CD8-positive, alpha-beta memory T cell (primary cell): ENCODE results near the gene ZNF575. TPM values are rescaled to one million over a fixed set of nuclear protein-coding genes. Genes with fewer than 3 reads are reported as not detected.
"Not testable (repeated sequence)": the region's sequence is repeated elsewhere in the genome, so short reads cannot be mapped to it uniquely, and the experiment has no call there.

Source experiments
- CTCF ChIA-PET: fragments of 350-600 bp; sonication (Branson Sonifier 250); formaldehyde crosslinking; loops from one replicate; lab custom pipeline; 2021; ENCODE audit warnings: antibody characterized with exemption; lab: Charles Lee
- POLR2A ChIA-PET: fragments of 350-600 bp; sonication (Branson Sonifier 250); formaldehyde crosslinking; loops from one replicate; lab custom pipeline; 2021; ENCODE audit warnings: antibody characterized with exemption; lab: Charles Lee
- DNase-seq, 5 donors: peaks; one replicate each; pipeline versions ENCODE4 v3.0.0 to v3.0.0-alpha.2; 2020 to 2022; ENCODE audit warnings: mixed read lengths in 1 of 5
- H3K27ac ChIP-seq: one replicate; pipeline ENCODE4 v1.7.0; 2013; ENCODE audit warnings: low read depth, mild to moderate bottlenecking, low read length, moderate library complexity
- H3K27me3 ChIP-seq: 2 replicates; pipeline ENCODE4 v1.7.0; 2013; ENCODE audit warnings: low read length, mild to moderate bottlenecking; ENCODE audit not compliant: insufficient read depth, poor library complexity, severe bottlenecking
- H3K36me3 ChIP-seq: 2 replicates; pipeline ENCODE4 v1.7.0; 2013; ENCODE audit warnings: mild to moderate bottlenecking, low read length, moderate library complexity; ENCODE audit not compliant: insufficient read depth
- H3K4me1 ChIP-seq: 2 replicates; pipeline ENCODE4 v1.7.0; 2013; ENCODE audit warnings: mild to moderate bottlenecking, low read length, moderate library complexity; ENCODE audit not compliant: insufficient read depth
- H3K4me3 ChIP-seq: 2 replicates; pipeline ENCODE4 v1.7.0; 2013; ENCODE audit warnings: mild to moderate bottlenecking, low read length
- H3K9me3 ChIP-seq: 2 replicates; pipeline ENCODE4 v1.7.0; 2013; ENCODE audit warnings: mild to moderate bottlenecking, low read length
- H3K27ac Mint-ChIP-seq, 8 donors: one replicate each; pipeline ENCODE4 v1.8.0; 2020 to 2021; ENCODE audit warnings: mixed read lengths in 8 of 8, mild to moderate bottlenecking in 6 of 8, inconsistent platforms in 3 of 8, moderate library complexity in 3 of 8
- H3K27me3 Mint-ChIP-seq, 2 donors: one replicate each; pipeline ENCODE4 v1.8.0; 2020 to 2021; ENCODE audit warnings: mixed read lengths in 2 of 2, mild to moderate bottlenecking in 1 of 2, moderate library complexity in 1 of 2
- H3K36me3 Mint-ChIP-seq, 3 donors: one replicate each; pipeline ENCODE4 v1.8.0; 2020 to 2021; ENCODE audit warnings: mixed read lengths in 3 of 3, inconsistent platforms in 1 of 3, mild to moderate bottlenecking in 1 of 3
- H3K4me1 Mint-ChIP-seq, 3 donors: one replicate each; pipeline ENCODE4 v1.8.0; 2020 to 2021; ENCODE audit warnings: mixed read lengths in 3 of 3, inconsistent platforms in 1 of 3, mild to moderate bottlenecking in 1 of 3
- H3K4me3 Mint-ChIP-seq, 7 donors: one replicate each; pipeline ENCODE4 v1.8.0; 2020 to 2021; ENCODE audit warnings: mixed read lengths in 7 of 7, mild to moderate bottlenecking in 6 of 7, moderate library complexity in 4 of 7, inconsistent platforms in 2 of 7
- H3K9me3 Mint-ChIP-seq, 5 donors: one replicate each; pipeline ENCODE4 v1.8.0; 2020 to 2022; ENCODE audit warnings: mixed read lengths in 5 of 5, mild to moderate bottlenecking in 3 of 5, moderate library complexity in 2 of 5, inconsistent platforms in 1 of 5
- polyA plus RNA-seq: library from polyadenylated mRNA; unstranded; fragments of 300-500 nt; fragmentation: Illumina TruSeq; gene quantifications from one replicate; pipeline ENCODE4 v1.2.3, GENCODE V29; 2021
- total RNA-seq, 2 experiments: library from RNA; stranded (reverse); gene quantifications; one replicate each; pipeline ENCODE4 v1.2.3, GENCODE V29; 2021

Gene ZNF575
- total and polyA plus RNA-seq, 3 experiments from 2014 or later: 2.1 to 2.6 (median 2.3) TPM

DNA sequence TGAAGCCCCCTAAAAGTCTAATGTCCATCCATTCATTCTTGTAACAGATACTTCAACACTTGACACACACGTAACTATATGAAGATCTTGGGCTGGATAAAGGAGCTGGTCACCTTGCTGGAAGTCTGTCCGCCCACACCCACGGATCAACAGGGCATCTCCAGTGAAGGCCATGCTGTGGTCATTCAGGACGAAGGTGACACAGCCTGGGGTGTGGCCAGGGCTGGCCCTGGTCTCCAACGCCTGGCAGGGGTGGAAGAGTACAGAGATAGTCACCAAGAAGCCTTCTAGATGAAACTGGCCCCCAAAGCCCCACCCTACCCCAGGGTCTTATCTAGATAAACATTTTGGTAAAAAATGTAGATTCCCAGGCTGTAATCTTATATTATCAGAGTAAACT, 21.7 kb upstream of the ZNF575 start:
- H3K4me1 Mint-ChIP-seq: no peaks in the 10 kb centered on the region
- H3K27ac ChIP-seq: no peak overlapping the region
- H3K27ac Mint-ChIP-seq: no peak overlapping the region
- no peaks in the 10 kb centered on the region for H3K4me1 ChIP-seq
- peaks cover 0 to 40% (median 8%) of the 10 kb centered on the region in 3 donors for H3K36me3 Mint-ChIP-seq
- peak overlapping the region in 1 of 7 donors; percentile 50 for H3K4me3 Mint-ChIP-seq
- H3K9me3 ChIP-seq: no peaks in the 10 kb centered on the region
- CTCF ChIA-PET: no interaction called here
- POLR2A ChIA-PET: no interaction called here
- H3K36me3 ChIP-seq: peaks cover 22% of the 10 kb centered on the region
- no peaks in the 10 kb centered on the region for H3K9me3 Mint-ChIP-seq
- H3K27me3 Mint-ChIP-seq: no peaks in the 10 kb centered on the region
- H3K27me3 ChIP-seq: no peaks in the 10 kb centered on the region
- no peak for DNase-seq
- H3K4me3 ChIP-seq: no peak overlapping the region

DNA sequence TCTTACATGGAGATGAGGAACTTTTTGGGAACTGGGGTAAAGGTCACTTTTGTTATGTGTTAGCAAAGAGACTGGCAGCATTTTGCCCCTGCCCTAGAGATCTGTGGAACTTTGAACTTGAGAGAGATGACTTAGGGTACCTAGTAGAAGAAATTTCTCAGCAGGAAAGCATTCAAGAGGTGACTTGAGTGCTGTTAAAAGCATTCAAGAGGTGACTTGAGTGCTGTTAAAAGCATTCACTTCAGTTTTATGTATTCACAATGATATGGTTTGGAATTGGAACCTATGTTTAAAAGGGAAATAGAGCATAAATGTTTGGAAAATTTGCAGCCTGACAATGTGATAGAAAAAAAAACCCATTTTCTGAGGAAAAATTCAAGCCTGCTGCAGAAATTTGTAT, 20.6 kb upstream of the ZNF575 start:
- H3K4me1 Mint-ChIP-seq, H3K4me1 ChIP-seq, H3K9me3 Mint-ChIP-seq, H3K27me3 Mint-ChIP-seq, H3K27me3 ChIP-seq, H3K4me3 ChIP-seq, H3K9me3 ChIP-seq, H3K27ac ChIP-seq, H3K4me3 Mint-ChIP-seq, POLR2A ChIA-PET, DNase-seq: not testable (repeated sequence)
- Mint-ChIP-seq H3K27ac (peak overlapping the region in 1 of 8 donors; percentile 51), H3K36me3 (peaks cover 0 to 43% (median 8%) of the 10 kb centered on the region in 3 donors)
- peaks cover 22% of the 10 kb centered on the region for H3K36me3 ChIP-seq
- CTCF ChIA-PET: interaction anchor here (1.7 kb wide), 1 partner anchor 83 kb away, joined by 4 read pairs; the partner anchor contains the start of gene IRGQ

DNA sequence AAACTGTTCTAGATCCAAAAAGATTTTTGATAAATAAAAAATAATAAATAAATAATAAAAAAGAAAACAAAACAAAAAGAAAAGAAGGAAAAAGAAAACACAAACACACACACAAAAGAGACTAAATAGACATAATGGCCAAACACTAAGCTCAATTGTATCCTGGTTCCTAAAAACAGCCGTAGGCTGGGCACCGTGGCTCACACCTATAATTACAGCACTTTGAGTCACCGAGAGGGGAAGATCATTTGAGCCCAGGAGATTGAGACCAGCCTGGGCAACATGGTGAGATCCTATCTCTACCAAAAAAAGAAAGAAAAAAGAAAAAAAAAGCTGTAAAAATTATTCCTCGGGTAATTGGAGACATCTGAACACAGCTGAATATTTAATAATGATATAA, 14.9 kb upstream of the ZNF575 start:
- no peak overlapping the region for H3K4me3 ChIP-seq
- no peaks in the 10 kb centered on the region for H3K9me3 Mint-ChIP-seq
- H3K4me1 Mint-ChIP-seq: peaks cover 7 to 13% (median 11%) of the 10 kb centered on the region in 3 donors
- H3K27ac Mint-ChIP-seq: no peak overlapping the region
- H3K9me3 ChIP-seq: no peaks in the 10 kb centered on the region
- no peaks in the 10 kb centered on the region for H3K27me3 Mint-ChIP-seq
- no peak overlapping the region for H3K27ac ChIP-seq
- no peak for DNase-seq
- no peaks in the 10 kb centered on the region for H3K36me3 ChIP-seq
- H3K27me3 ChIP-seq: no peaks in the 10 kb centered on the region
- no peaks in the 10 kb centered on the region for H3K4me1 ChIP-seq
- H3K36me3 Mint-ChIP-seq: peaks cover 0 to 21% (median 6%) of the 10 kb centered on the region in 3 donors
- ChIA-PET CTCF (interaction anchor here (0.7 to 12.3 kb wide), 6 partner anchors 15 to 93 kb away, joined by 3 to 316 read pairs (median 10); partner anchors contain the start of gene ZNF575), POLR2A (interaction anchor here (0.6 kb wide), 1 partner anchor 14 kb away, joined by 4 read pairs; the partner anchor contains the start of gene PHLDB3)
- H3K4me3 Mint-ChIP-seq: no peak overlapping the region

DNA sequence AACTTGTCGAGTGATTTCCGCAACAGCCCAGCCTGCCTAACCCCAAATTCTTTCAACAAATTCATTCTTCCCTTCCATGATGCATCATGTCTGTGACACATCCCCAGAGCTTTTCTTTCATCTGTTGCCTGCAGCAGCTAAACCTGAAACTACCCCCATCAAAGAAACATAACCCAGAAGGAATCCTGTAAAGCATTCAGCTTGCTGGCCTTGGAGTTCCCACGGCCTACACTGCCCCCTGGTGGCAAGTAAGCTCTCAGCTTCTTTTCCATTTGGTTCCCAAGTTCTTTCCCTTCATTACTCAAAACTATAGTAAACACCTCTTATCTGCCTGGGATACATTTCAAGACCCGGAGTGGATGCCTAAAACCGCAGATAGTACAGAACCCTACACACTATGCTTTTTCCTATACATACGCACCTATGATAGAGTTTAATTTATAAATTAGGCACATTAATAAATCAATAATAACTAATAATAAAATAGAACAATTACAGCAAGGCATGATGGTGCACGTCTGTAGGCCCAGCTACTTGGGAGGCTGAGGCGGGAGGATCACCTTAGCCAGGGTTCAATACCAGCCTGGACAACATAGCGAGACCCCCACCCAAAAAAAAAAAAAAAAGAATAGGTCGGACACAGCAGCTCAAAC, 13.4 kb upstream of the ZNF575 start:
- Mint-ChIP-seq H3K27ac (peak overlapping the region; percentile 1 to 94 (median 26)), H3K27me3 (no peaks in the 10 kb centered on the region), H3K4me3 (no peak overlapping the region), H3K4me1 (peaks cover 11 to 17% (median 16%) of the 10 kb centered on the region in 3 donors), H3K9me3 (no peaks in the 10 kb centered on the region), H3K36me3 (peaks cover 0 to 16% (median 6%) of the 10 kb centered on the region in 3 donors)
- Histone ChIP-seq H3K4me1 (peaks cover 4% of the 10 kb centered on the region), H3K27me3 (no peaks in the 10 kb centered on the region), H3K27ac (no peak overlapping the region), H3K9me3 (no peaks in the 10 kb centered on the region), H3K4me3 (no peak overlapping the region), H3K36me3 (no peaks in the 10 kb centered on the region)
- POLR2A ChIA-PET: interaction anchor here (0.5 to 1.9 kb wide), 4 partner anchors 69 to 150 kb away, joined by 4 to 13 read pairs (median 8); partner anchors contain the start of gene PLAUR
- peak; percentile 65 to 85 (median 74) for DNase-seq
- CTCF ChIA-PET: interaction anchor here (0.6 to 12.3 kb wide), 30 partner anchors 9 to 155 kb away, joined by 3 to 316 read pairs (median 4); partner anchors contain the start of genes PHLDB3 and ZNF575

- Histone ChIP-seq H3K4me3 (no peak overlapping the region), H3K27me3 (no peaks in the 10 kb centered on the region), H3K9me3 (no peaks in the 10 kb centered on the region), H3K27ac (no peak overlapping the region), H3K4me1 (peaks cover 21% of the 10 kb centered on the region), H3K36me3 (no peaks in the 10 kb centered on the region)
- CTCF ChIA-PET: interaction anchor here (0.5 to 12.3 kb wide), 4 partner anchors 59 to 95 kb away, joined by 3 to 316 read pairs (median 3); no protein-coding TSS in a partner anchor
- POLR2A ChIA-PET: no interaction called here
- Mint-ChIP-seq H3K4me3 (no peak overlapping the region), H3K27me3 (no peaks in the 10 kb centered on the region), H3K9me3 (no peaks in the 10 kb centered on the region), H3K4me1 (peaks cover 26 to 42% (median 41%) of the 10 kb centered on the region in 3 donors), H3K27ac (peak overlapping the region in 5 of 8 donors; percentile 38 to 81 (median 74)), H3K36me3 (peaks cover 0 to 18% (median 6%) of the 10 kb centered on the region in 3 donors)
- no peak for DNase-seq
Observed at GRCh38 chr19:43522929-43523328, 10.1 kb upstream of the ZNF575 start.

DNA sequence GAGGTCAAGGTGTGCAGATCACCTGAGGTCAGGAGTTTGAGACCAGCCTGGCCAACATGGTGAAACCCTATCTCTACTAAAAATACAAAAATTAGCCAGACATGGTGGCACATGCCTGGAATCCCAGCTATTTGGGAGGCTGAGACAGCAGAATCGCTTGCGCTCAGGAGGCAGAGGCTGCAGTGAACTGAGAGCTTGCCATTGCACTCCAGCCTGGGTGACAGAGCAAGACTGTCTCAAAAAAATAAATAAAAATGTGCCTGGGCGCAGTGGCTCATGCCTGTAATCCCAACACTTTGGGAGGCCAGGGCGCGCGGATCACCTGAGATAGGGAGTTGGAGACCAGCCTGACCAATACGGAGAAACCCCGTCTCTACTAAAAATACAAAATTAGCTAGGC, 9.3 kb upstream of the ZNF575 start:
- CTCF ChIA-PET: interaction anchor here (1.2 to 12.3 kb wide), 3 partner anchors 60 to 81 kb away, joined by 3 to 316 read pairs (median 21); no protein-coding TSS in a partner anchor
- H3K9me3 ChIP-seq, H3K27me3 Mint-ChIP-seq, POLR2A ChIA-PET, H3K27me3 ChIP-seq, H3K27ac Mint-ChIP-seq, H3K4me3 ChIP-seq, H3K4me3 Mint-ChIP-seq, DNase-seq, H3K9me3 Mint-ChIP-seq, H3K27ac ChIP-seq, H3K36me3 ChIP-seq: not testable (repeated sequence)
- Mint-ChIP-seq H3K4me1 (peaks cover 26 to 41% (median 40%) of the 10 kb centered on the region in 3 donors), H3K36me3 (peaks cover 0 to 18% (median 6%) of the 10 kb centered on the region in 3 donors)
- H3K4me1 ChIP-seq: peaks cover 21% of the 10 kb centered on the region

GRCh38 chr19:43524922-43525835, 7.8 kb upstream of the ZNF575 start:
- ChIA-PET CTCF (interaction anchor here (0.8 to 12.3 kb wide), 4 partner anchors 30 to 93 kb away, joined by 3 to 316 read pairs (median 14); no protein-coding TSS in a partner anchor), POLR2A (interaction anchor here (0.5 to 2.4 kb wide), 3 partner anchors 70 to 86 kb away, joined by 4 to 6 read pairs (median 5); partner anchors contain the start of gene IRGQ)
- Mint-ChIP-seq H3K9me3 (no peaks in the 10 kb centered on the region), H3K4me1 (peaks cover 22 to 35% (median 34%) of the 10 kb centered on the region in 3 donors), H3K36me3 (peaks cover 0 to 14% (median 3%) of the 10 kb centered on the region in 3 donors), H3K27me3 (no peaks in the 10 kb centered on the region), H3K4me3 (peak overlapping the region; percentile 76 to 97 (median 81)), H3K27ac (peak overlapping the region; percentile 73 to 96 (median 85))
- Histone ChIP-seq H3K4me3 (peak overlapping the region; percentile 76), H3K4me1 (peaks cover 21% of the 10 kb centered on the region), H3K36me3 (no peaks in the 10 kb centered on the region), H3K27ac (peak overlapping the region; percentile 20), H3K27me3 (no peaks in the 10 kb centered on the region), H3K9me3 (no peaks in the 10 kb centered on the region)
- DNase-seq: peak in 1 of 5 donors; percentile 44
